ENCODE measurements around the gene ABCA8. TPM values are rescaled to one million over a fixed set of nuclear protein-coding genes. Genes with fewer than 3 reads are reported as not detected.

Gene ABCA8
- total RNA-seq, 2 donors from 2014 or later = 6.8 to 9.7 TPM

- Histone ChIP-seq H3K27me3 (no peaks in the 10 kb centered on the region), H3K9me3 (no peaks in the 10 kb centered on the region), H3K9ac (ENCODE audit: low read depth in 2 of 2, low read length in 2 of 2) (no peak overlapping the region), H3K27ac (no peak overlapping the region), H3K4me1 (no peaks in the 10 kb centered on the region), H3K36me3 (no peaks in the 10 kb centered on the region), H3K4me3 (no peak overlapping the region)
- intact Hi-C loops (cut with DNase I) = no loop called here
- TF ChIP-seq CTCF (IDR thresholded peaks at IDR 0.05) = no peak
- DNase-seq = no peak
These were observed 11.9 kb downstream of the ABCA8 start for GRCh38 chr17:68943123-68943811.

GRCh38 chr17:68942389-68942788 is 12.8 kb downstream of the ABCA8 start:
- TF ChIP-seq CTCF (IDR thresholded peaks at IDR 0.05) = no peak
- no peaks in the 10 kb centered on the region for H3K4me1 ChIP-seq
- no peaks in the 10 kb centered on the region for H3K36me3 ChIP-seq
- intact Hi-C loops (cut with DNase I) = no loop called here
- H3K9me3 ChIP-seq = no peaks in the 10 kb centered on the region
- no peak for DNase-seq
- H3K27ac ChIP-seq = no peak overlapping the region
- no peak overlapping the region for H3K4me3 ChIP-seq
- H3K27me3 ChIP-seq = no peaks in the 10 kb centered on the region
- H3K9ac ChIP-seq (ENCODE audit: low read depth in 2 of 2, low read length in 2 of 2) = no peak overlapping the region

- Histone ChIP-seq H3K9ac (ENCODE audit: low read depth in 2 of 2, low read length in 2 of 2) (no peak overlapping the region), H3K36me3 (no peaks in the 10 kb centered on the region), H3K4me3 (no peak overlapping the region), H3K9me3 (no peaks in the 10 kb centered on the region), H3K27me3 (no peaks in the 10 kb centered on the region), H3K4me1 (no peaks in the 10 kb centered on the region), H3K27ac (no peak overlapping the region)
- no peak for DNase-seq
- intact Hi-C loops (cut with DNase I) = no loop called here
- TF ChIP-seq CTCF (IDR thresholded peaks at IDR 0.05) = no peak
These were observed 13.4 kb downstream of the ABCA8 start for GRCh38 chr17:68941761-68942160.

- TF ChIP-seq CTCF (IDR thresholded peaks at IDR 0.05) = no peak
- H3K9ac ChIP-seq (ENCODE audit: low read depth in 2 of 2, low read length in 2 of 2) = no peak overlapping the region
- no peak overlapping the region for H3K27ac ChIP-seq
- H3K27me3 ChIP-seq = no peaks in the 10 kb centered on the region
- no peak overlapping the region for H3K4me3 ChIP-seq
- H3K9me3 ChIP-seq = no peaks in the 10 kb centered on the region
- DNase-seq = no peak
- H3K4me1 ChIP-seq = no peaks in the 10 kb centered on the region
- H3K36me3 ChIP-seq = no peaks in the 10 kb centered on the region
- intact Hi-C loops (cut with DNase I) = no loop called here
These were observed 16.0 kb downstream of the ABCA8 start for GRCh38 chr17:68939195-68939594.

GRCh38 chr17:68937890-68938514 is 17.2 kb downstream of the ABCA8 start:
- no peaks in the 10 kb centered on the region for H3K9me3 ChIP-seq
- no peak for DNase-seq

More at GRCh38 chr17:68937890-68938514, 17.2 kb downstream of the ABCA8 start:
- H3K36me3 ChIP-seq = no peaks in the 10 kb centered on the region
- H3K27ac ChIP-seq = no peak overlapping the region
- no peaks in the 10 kb centered on the region for H3K27me3 ChIP-seq
- no peak for TF ChIP-seq CTCF (IDR thresholded peaks at IDR 0.05)
- H3K9ac ChIP-seq (ENCODE audit: low read depth in 2 of 2, low read length in 2 of 2) = no peak overlapping the region
- intact Hi-C loops (cut with DNase I) = no loop called here
- no peaks in the 10 kb centered on the region for H3K4me1 ChIP-seq
- H3K4me3 ChIP-seq = no peak overlapping the region
